ENCODE data around the gene IGSF9B. TPM values are rescaled to one million over a fixed set of nuclear protein-coding genes. Genes with fewer than 3 reads are reported as not detected.

Gene IGSF9B
- total RNA-seq, 1 donor from 2014 or later: 13.1 TPM

DNA sequence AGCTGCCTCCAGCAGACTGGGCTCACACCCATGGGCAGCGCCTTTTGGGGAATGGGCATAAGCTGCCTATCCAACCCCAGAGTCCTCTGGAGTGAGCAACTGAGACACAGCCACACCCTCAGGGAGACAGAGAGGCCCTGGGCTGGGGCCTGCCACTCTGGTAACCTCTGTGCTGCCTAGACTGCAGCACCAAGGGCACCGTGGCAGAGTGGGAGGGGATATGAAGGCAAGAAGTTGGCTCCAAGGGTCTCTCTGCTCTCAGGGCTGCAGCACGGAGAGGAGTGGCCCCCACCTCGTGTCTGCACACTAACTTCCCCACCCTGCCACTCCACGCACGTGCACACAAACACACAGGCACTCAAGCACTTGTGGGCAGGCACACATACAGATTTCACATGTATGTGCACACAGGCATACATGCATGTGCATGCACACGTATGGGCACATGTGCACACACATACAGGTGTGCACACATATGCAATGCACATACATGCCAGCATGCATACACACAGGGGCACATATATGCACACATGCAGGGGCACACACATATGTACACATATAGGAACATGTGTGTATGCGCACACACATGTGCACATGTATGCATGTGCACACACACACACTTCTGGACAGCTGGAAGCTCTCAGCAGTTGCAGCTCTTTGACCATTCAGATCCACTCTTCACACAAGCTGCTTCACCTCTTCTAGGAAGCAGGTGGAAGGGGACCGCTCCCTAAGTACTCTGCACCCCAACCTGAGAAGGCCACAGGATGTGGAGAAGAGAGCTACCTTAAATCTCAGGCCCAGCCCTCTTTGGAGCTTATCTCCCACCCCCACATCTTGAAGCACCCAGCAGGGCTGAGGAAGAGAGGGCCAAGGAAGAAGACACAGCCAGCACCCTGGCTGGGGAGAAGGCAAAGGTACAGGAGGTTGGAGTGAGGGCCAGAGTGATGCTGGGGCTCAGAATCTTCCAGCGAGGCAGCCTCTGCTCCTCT is 4.3 kb downstream of the IGSF9B start:
- TF ChIP-seq EZH2 (IDR thresholded peaks at IDR 0.05; ENCODE audit: insufficient read depth, low read length): no peak
- TF ChIP-seq, protein P1, sequence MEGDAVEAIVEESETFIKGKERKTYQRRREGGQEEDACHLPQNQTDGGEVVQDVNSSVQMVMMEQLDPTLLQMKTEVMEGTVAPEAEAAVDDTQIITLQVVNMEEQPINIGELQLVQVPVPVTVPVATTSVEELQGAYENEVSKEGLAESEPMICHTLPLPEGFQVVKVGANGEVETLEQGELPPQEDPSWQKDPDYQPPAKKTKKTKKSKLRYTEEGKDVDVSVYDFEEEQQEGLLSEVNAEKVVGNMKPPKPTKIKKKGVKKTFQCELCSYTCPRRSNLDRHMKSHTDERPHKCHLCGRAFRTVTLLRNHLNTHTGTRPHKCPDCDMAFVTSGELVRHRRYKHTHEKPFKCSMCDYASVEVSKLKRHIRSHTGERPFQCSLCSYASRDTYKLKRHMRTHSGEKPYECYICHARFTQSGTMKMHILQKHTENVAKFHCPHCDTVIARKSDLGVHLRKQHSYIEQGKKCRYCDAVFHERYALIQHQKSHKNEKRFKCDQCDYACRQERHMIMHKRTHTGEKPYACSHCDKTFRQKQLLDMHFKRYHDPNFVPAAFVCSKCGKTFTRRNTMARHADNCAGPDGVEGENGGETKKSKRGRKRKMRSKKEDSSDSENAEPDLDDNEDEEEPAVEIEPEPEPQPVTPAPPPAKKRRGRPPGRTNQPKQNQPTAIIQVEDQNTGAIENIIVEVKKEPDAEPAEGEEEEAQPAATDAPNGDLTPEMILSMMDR (IDR thresholded peaks at IDR 0.05; ENCODE audit: insufficient read depth, low read depth, low read length): no peak
- Mint-ChIP-seq H3K4me1 (ENCODE audit: low read depth, unreplicated experiment) (peaks cover 60% of the 10 kb centered on the region), H3K9me3 (ENCODE audit: unreplicated experiment) (no peaks in the 10 kb centered on the region), H3K27me3 (ENCODE audit: low read depth, unreplicated experiment) (peaks cover 15% of the 10 kb centered on the region), H3K36me3 (ENCODE audit: low read depth, unreplicated experiment) (no peaks in the 10 kb centered on the region), H3K27ac (ENCODE audit: unreplicated experiment) (peak overlapping the region; percentile 66), H3K4me3 (ENCODE audit: unreplicated experiment) (no peak overlapping the region)
- H3K4me1 ChIP-seq (ENCODE audit: insufficient read depth, low read length): peaks cover 30% of the 10 kb centered on the region
- peak overlapping the region; percentile 75 for H3K4me2 ChIP-seq (ENCODE audit: low read length)
- no peak overlapping the region for H3K9ac ChIP-seq (ENCODE audit: low read length)
- DNase-seq (ENCODE audit: low read depth) (no peak), FAIRE-seq (no peak)
- H3K79me2 ChIP-seq (ENCODE audit: insufficient read depth, low read length): peaks cover 5% of the 10 kb centered on the region
- H3K4me3 ChIP-seq (ENCODE audit: insufficient read depth, low read depth, low read length): no peak overlapping the region
- H3K9me3 ChIP-seq (ENCODE audit: insufficient read depth, low read depth, low read length): no peaks in the 10 kb centered on the region
- no peak overlapping the region for H2AFZ ChIP-seq (ENCODE audit: low read depth, low read length)
- H3K27ac ChIP-seq (ENCODE audit: low read depth, low read length): no peak overlapping the region
- H4K20me1 ChIP-seq (ENCODE audit: insufficient read depth, low read length): peaks cover 8% of the 10 kb centered on the region
- H3K36me3 ChIP-seq (ENCODE audit: insufficient read depth, low read length): no peaks in the 10 kb centered on the region
- H3K27me3 ChIP-seq (ENCODE audit: insufficient read depth, low read length): peaks cover 23% of the 10 kb centered on the region

DNA sequence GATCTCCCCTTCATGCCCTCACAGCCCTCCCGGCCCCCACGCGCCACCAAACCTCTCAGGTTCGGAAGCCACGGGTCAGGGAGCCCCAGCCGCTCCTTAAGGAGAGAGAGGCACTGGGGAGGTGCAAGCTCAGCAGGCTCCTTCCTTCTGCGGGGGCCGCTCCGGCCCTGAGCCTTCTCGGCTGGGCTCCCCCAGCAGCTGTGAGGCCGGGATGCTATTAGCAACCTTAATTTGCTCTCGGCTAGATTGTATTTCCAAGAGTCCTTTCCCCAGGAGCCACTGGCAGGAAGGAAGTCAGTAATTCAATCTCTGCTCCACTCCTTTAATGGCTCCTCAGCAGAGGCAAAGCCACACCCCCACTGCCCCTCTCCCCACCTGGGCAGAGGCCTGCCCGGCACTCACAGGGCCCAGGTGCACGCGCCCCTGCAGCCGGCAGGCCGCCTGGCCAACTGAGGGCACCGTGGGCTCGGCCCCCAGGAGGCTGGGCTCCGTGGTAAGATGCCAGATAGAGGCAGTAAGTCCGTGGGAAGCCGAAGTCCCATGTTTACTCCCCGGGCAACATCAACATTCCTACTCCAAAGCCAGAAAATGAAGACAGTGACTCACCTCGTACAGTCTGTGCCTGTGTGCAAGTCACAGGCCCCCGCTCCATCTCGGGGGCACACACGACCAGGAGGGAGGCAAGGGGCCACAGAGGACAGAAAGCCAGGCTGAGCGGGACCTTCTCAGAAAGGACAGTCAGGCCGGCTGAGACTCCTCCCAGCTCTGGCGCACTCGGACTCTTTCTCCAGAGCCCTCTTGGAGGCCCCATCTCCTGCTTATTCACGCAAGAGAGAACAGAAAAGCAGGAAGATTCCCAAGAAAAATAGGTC is 5.2 kb downstream of the IGSF9B start:
- peak overlapping the region; percentile 62 for H2AFZ ChIP-seq (ENCODE audit: low read depth, low read length)
- peaks cover 32% of the 10 kb centered on the region for H3K4me1 ChIP-seq (ENCODE audit: insufficient read depth, low read length)
- peaks cover 5% of the 10 kb centered on the region for H3K79me2 ChIP-seq (ENCODE audit: insufficient read depth, low read length)
- peak overlapping the region; percentile 75 for H3K4me2 ChIP-seq (ENCODE audit: low read length)
- H3K9ac ChIP-seq (ENCODE audit: low read length): no peak overlapping the region
- TF ChIP-seq EZH2 (IDR thresholded peaks at IDR 0.05; ENCODE audit: insufficient read depth, low read length): peak; percentile 39
- TF ChIP-seq, protein P1 (IDR thresholded peaks at IDR 0.05; ENCODE audit: insufficient read depth, low read depth, low read length): no peak
- Mint-ChIP-seq H3K36me3 (ENCODE audit: low read depth, unreplicated experiment) (no peaks in the 10 kb centered on the region), H3K27ac (ENCODE audit: unreplicated experiment) (peak overlapping the region; percentile 66), H3K4me3 (ENCODE audit: unreplicated experiment) (peak overlapping the region; percentile 66), H3K4me1 (ENCODE audit: low read depth, unreplicated experiment) (peaks cover 61% of the 10 kb centered on the region), H3K27me3 (ENCODE audit: low read depth, unreplicated experiment) (peaks cover 15% of the 10 kb centered on the region), H3K9me3 (ENCODE audit: unreplicated experiment) (no peaks in the 10 kb centered on the region)
- H3K36me3 ChIP-seq (ENCODE audit: insufficient read depth, low read length): no peaks in the 10 kb centered on the region
- no peaks in the 10 kb centered on the region for H3K9me3 ChIP-seq (ENCODE audit: insufficient read depth, low read depth, low read length)
- FAIRE-seq: no peak
- H3K4me3 ChIP-seq (ENCODE audit: insufficient read depth, low read depth, low read length): peak overlapping the region; percentile 21
- DNase-seq (ENCODE audit: low read depth): peak; percentile 44
- H3K27ac ChIP-seq (ENCODE audit: low read depth, low read length): no peak overlapping the region
- H3K27me3 ChIP-seq (ENCODE audit: insufficient read depth, low read length): peaks cover 23% of the 10 kb centered on the region
- H4K20me1 ChIP-seq (ENCODE audit: insufficient read depth, low read length): peaks cover 16% of the 10 kb centered on the region
